Measurements from ENCODE around the gene SLC22A23. TPM values are rescaled to one million over a fixed set of nuclear protein-coding genes. Genes with fewer than 3 reads are reported as not detected.

Gene SLC22A23
- total RNA-seq, 8 experiments from 2014 or later, result 10.5 to 24.1 (median 13.2) TPM

DNA sequence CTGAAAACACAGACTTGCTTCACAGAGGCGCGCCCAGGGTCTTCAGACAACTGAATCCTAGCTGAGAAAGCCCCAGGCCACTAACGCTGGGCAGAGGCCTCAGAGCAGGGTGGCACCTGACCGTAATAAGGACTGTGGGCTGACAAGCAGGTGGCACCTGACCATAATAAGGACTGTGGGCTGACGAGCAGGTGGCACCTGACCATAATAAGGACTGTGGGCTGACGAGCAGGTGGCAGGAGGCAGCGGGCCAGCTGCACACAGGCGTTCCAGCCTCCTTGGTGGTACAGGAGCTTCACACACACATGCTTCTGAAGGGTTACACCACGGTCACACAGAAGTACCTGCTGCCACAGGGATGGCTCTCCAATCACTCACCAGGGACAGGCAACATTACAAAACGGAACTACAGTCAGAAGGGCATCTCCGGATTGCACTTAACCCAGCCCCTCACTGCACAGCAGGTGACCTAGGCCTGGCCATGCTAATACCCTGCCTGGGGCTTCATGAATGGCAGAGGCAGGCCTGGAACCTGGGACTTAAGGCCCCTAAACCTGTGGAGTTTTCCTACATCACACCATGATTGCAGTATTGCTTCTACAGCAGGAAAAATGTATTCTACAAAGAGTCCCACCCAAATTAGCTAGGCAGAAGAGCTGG is 147.3 kb downstream of the SLC22A23 start:
- 20 to 100% (median 78%) methylated on average over 1 to 8 of the region's 11 CpGs; no CpG with 5 or more reads in 3 of the 10 experiments for WGBS, 10 experiments
- H3K27ac ChIP-seq, result no peak overlapping the region
- ATAC-seq (replicated peaks in 6 of 8), result no peak
- in situ Hi-C loops (cut with MboI; ENCODE audit: low pct_unique_long_range_greater_than_20kb in 2 of 9, low sequenced_read_pairs in 9 of 9, unreplicated experiment in 9 of 9), result no loop called here
- H3K4me3 ChIP-seq, result no peak overlapping the region
- H3K4me1 ChIP-seq (replicated peaks in 1 of 2), result peaks cover 0 to 2% of the 10 kb centered on the region in 2 donors

DNA sequence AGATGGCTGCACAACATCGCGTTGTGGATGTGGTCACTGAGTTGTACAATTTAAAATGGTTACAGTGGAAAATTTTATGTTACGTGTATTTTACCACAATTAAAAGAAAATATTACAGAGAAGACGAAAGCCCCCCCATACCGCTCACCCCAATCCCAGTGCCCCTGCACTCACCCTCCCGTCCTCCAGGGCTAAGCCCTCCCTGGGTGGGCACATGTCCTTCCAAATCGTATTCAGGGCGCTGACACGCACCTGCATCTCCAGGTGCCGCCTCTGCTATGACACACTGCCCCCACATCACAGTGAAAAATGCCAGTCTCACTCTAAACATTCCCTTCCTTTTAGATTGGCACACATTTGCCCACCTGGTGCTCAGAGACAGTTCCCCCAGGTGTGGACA is 148.7 kb downstream of the SLC22A23 start:
- WGBS, 10 experiments, result 80 to 100% (median 92%) methylated on average over 1 to 7 of the region's 10 CpGs; no CpG with 5 or more reads in 4 of the 10 experiments
- in situ Hi-C loops (cut with MboI; ENCODE audit: low pct_unique_long_range_greater_than_20kb in 2 of 9, low sequenced_read_pairs in 9 of 9, unreplicated experiment in 9 of 9), result no loop called here
- Histone ChIP-seq H3K4me1 (replicated peaks in 1 of 2) (peaks cover 0 to 2% of the 10 kb centered on the region in 2 donors), H3K4me3 (no peak overlapping the region), H3K27ac (no peak overlapping the region)
- ATAC-seq (replicated peaks in 6 of 8), result no peak

DNA sequence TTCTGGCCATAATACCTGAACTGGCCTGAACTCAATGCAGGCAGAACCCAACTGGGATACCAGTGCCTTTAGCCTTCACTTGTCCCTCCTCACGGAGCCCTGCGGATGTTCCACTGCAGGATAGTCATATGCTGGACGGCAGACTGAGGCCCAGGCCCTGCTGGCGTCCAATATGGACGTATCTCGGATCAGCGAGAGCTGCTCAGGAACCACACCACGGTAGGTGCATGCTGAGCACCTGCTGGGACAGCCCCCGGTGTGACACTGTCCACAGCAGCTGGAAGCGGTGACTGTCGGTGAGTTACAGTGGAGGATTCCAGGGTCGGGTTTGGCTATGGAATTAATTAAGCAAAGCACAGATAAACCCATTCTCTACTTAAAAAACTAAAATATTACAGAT is 149.4 kb downstream of the SLC22A23 start:
- WGBS, 10 experiments, result 88 to 94% (median 92%) methylated on average over 2 to 8 of the region's 12 CpGs; no CpG with 5 or more reads in 4 of the 10 experiments
- Histone ChIP-seq H3K4me3 (no peak overlapping the region), H3K4me1 (replicated peaks in 1 of 2) (no peaks in the 10 kb centered on the region), H3K27ac (no peak overlapping the region)
- no peak for ATAC-seq (replicated peaks in 6 of 8)
- in situ Hi-C loops (cut with MboI; ENCODE audit: low pct_unique_long_range_greater_than_20kb in 2 of 9, low sequenced_read_pairs in 9 of 9, unreplicated experiment in 9 of 9), result no loop called here

DNA sequence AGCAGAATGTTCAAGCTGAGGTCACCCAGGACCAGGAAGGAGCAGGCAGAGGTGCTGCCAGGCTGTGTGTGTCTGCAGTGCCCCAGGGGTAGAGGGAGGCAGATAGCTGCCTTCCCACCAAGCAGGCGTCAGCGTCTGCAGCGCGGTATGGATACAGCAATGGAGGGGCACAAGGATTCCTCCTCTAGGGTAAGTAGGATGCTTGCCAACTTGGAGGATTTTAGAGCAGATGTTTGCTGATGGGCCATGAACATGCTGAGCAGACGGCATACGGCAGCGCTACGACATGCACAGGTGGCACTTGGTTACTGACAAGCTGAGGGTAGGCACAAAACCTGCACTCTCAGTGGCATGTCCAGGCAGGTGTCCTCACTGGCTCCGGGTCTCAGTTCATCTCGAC is 150.0 kb downstream of the SLC22A23 start:
- no peak for ATAC-seq (replicated peaks in 6 of 8)
- in situ Hi-C loops (cut with MboI; ENCODE audit: low pct_unique_long_range_greater_than_20kb in 2 of 9, low sequenced_read_pairs in 9 of 9, unreplicated experiment in 9 of 9), result no loop called here
- 100% methylated on average over 2 to 5 of the region's 10 CpGs; no CpG with 5 or more reads in 8 of the 10 experiments for WGBS, 10 experiments

DNA sequence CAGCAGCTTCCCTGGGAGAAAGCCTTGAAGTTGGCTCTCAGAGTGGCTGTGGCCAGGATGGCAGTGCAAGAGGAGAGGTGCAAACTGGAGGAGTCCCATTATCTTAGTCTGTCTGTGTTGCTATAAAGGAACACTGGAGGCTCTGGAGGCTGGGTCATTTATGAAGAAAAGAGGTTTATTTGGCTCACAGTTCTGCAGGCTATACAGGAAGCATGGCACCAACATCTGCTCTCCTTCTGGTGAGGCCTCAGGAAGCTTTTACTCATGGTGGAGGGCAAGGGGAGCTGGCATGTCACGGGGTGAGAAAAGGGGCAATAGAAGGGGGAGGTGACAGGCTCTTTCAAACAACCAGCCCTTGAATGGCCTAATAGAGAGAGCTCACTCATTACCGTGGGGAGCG is 151.0 kb downstream of the SLC22A23 start:
- no peak overlapping the region for H3K27ac ChIP-seq
- WGBS, 10 experiments, result 100% methylated on average over 1 of the region's 3 CpGs; no CpG with 5 or more reads in 6 of the 10 experiments
- in situ Hi-C loops (cut with MboI; ENCODE audit: low pct_unique_long_range_greater_than_20kb in 2 of 9, low sequenced_read_pairs in 9 of 9, unreplicated experiment in 9 of 9), result no loop called here
- H3K4me3 ChIP-seq, result no peak overlapping the region
- H3K4me1 ChIP-seq (replicated peaks in 1 of 2), result no peaks in the 10 kb centered on the region
- no peak for ATAC-seq (replicated peaks in 6 of 8)

More for the DNA sequence above, 150.0 kb downstream of the SLC22A23 start:
- H3K4me1 ChIP-seq (replicated peaks in 1 of 2), result no peaks in the 10 kb centered on the region
- no peak overlapping the region for H3K4me3 ChIP-seq
- no peak overlapping the region for H3K27ac ChIP-seq

DNA sequence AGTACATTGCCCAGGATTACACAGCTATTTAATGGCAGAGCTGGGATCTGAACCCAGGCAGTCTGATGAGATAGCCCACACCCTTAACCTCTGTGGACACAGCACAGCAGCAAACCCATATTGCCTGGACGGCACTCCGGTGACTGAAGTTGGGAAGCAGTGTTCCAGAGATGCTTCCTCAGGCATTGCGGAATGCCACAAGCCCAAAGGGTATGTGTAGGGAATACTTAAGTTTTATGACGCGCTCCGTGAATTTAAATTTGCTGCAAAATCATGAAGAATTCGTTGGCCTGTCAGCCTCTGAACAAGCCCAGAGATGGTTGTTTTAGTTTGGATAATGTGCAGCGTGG is 151.7 kb downstream of the SLC22A23 start:
- no peak overlapping the region for H3K4me3 ChIP-seq
- no peak for ATAC-seq (replicated peaks in 6 of 8)
- WGBS, 10 experiments, result 20 to 100% (median 89%) methylated on average over 1 to 7 of the region's 8 CpGs; no CpG with 5 or more reads in 1 of the 10 experiments
- H3K27ac ChIP-seq, result no peak overlapping the region
- in situ Hi-C loops (cut with MboI; ENCODE audit: low pct_unique_long_range_greater_than_20kb in 2 of 9, low sequenced_read_pairs in 9 of 9, unreplicated experiment in 9 of 9), result no loop called here
- H3K4me1 ChIP-seq (replicated peaks in 1 of 2), result no peaks in the 10 kb centered on the region

DNA sequence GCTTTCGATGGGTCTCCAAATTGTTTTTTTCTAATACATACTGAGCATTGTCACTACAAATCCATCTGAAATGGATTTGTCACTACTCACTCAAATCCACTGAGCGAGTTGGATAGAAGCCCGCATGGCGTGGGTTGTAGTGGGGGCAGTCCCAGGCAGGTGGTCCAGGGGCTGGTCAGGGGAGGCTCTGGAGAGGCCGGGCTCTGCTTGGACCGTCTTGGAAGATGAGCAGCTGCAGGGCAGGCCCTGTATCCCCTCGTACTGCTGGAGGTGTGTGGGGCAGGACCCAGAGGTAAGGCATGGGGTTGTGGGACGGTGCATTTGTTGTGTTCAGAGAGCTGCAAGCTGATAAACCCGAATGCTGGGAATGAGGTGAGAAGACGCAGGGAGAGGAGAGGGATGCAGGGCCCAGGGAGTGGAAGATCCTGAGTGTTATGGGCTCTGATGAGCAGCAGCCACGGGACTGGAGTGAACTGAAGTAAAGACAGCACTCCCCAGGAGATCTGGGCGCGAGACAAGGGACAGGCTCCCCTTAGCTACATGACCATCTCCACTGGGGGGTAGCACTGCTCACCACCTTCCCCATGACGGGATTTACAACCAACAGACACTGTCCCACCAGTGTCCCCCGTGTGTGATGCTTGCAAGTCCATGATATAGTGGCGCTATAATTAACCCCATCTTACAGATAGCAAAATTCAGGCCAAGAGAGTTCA is 152.2 kb downstream of the SLC22A23 start:
- WGBS, 10 experiments, result 67 to 100% (median 92%) methylated on average over 1 to 9 of the region's 16 CpGs; no CpG with 5 or more reads in 2 of the 10 experiments
- H3K4me1 ChIP-seq (replicated peaks in 1 of 2), result no peaks in the 10 kb centered on the region
- no peak for ATAC-seq (replicated peaks in 6 of 8)
- H3K4me3 ChIP-seq, result no peak overlapping the region
- in situ Hi-C loops (cut with MboI; ENCODE audit: low pct_unique_long_range_greater_than_20kb in 2 of 9, low sequenced_read_pairs in 9 of 9, unreplicated experiment in 9 of 9), result no loop called here
- H3K27ac ChIP-seq, result no peak overlapping the region

DNA sequence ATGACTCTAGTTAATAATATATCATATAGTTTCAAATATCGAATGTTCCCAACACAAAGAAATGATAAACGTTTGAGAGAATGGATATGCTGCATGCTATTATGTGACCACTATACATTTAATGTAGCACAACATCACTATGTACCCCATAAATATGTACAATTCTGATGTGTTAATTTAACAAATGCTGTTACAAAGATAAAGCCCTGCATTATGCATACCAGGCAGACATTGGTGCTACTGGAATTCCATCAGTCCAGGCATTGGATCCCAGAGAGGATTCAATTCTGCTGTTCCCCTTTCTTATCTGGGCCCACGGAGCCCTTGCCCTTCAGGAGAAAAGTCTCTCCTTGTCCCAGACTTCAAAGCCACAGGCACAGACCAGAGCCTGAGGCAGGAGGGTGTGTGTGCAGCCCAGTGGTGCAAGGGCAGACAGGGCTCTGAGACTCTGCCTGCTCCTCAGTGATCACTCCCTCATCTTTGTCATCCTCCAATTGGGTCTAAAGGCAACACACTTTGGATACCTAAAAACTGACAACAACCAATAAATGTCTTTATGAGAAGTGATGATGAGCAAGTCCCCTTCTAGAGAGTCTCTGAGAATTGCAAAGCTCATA is 152.9 kb downstream of the SLC22A23 start:
- no peak overlapping the region for H3K4me3 ChIP-seq
- WGBS, 10 experiments, result 4 to 100% (median 94%) methylated on average over 1 to 3 of the region's 3 CpGs
- in situ Hi-C loops (cut with MboI; ENCODE audit: low pct_unique_long_range_greater_than_20kb in 2 of 9, low sequenced_read_pairs in 9 of 9, unreplicated experiment in 9 of 9), result no loop called here
- no peaks in the 10 kb centered on the region for H3K4me1 ChIP-seq (replicated peaks in 1 of 2)
- no peak overlapping the region for H3K27ac ChIP-seq
- peak in 3 of 8 experiments; percentile 60 to 98 (median 62) for ATAC-seq (replicated peaks in 6 of 8)

DNA sequence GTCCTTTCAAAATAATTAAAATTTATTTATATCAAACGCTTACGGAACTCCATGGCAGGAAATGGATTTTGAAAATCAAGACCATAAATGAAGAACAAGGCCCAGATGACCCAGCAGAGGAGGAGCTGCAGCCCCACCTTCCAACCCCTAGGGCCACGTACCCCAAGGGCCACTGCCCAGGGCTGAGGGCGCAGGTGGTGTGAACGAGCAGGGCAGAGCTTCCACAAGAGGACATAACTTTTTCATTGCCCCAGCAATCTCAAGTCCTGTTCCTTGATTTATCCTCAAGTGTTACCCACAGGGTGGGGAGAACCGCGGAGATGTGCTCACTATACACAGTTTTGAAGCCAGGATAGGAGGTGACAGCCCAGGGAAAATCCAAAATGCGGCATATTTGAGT is 155.3 kb downstream of the SLC22A23 start:
- Histone ChIP-seq H3K4me1 (replicated peaks in 1 of 2) (no peaks in the 10 kb centered on the region), H3K27ac (no peak overlapping the region), H3K4me3 (no peak overlapping the region)
- ATAC-seq (replicated peaks in 6 of 8), result no peak
- in situ Hi-C loops (cut with MboI; ENCODE audit: low pct_unique_long_range_greater_than_20kb in 2 of 9, low sequenced_read_pairs in 9 of 9, unreplicated experiment in 9 of 9), result no loop called here
- 88 to 100% (median 96%) methylated on average over 3 to 8 of the region's 8 CpGs; no CpG with 5 or more reads in 1 of the 10 experiments for WGBS, 10 experiments

DNA sequence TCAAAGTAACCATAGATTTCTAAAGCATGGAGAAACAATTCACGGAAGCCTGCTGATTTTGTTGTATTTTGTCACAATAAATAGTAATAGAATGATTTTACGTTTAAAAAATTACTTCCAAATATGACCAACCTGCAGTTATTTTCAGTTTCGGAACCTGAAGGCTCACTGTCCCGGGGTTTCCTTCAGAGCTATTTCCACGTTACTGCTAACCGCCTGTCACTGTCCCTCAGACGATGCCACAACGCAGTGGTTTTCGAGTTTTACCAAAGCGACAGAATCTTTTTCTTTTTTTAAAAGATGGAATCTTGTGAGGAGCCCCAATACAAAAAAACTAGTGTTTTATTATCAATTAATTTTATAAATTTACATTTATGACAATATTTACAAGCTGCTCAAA is 157.6 kb downstream of the SLC22A23 start:
- no peak for ATAC-seq (replicated peaks in 6 of 8)
- in situ Hi-C loops (cut with MboI; ENCODE audit: low pct_unique_long_range_greater_than_20kb in 2 of 9, low sequenced_read_pairs in 9 of 9, unreplicated experiment in 9 of 9), result loop anchor here in 4 of 9 experiments (25.0 kb wide), 4 partner anchors 163 to 713 kb away; partner anchors contain the start of gene SLC22A23 (in 3 of the 4)
- WGBS, 10 experiments, result 50 to 97% (median 93%) methylated on average over 1 to 10 of the region's 10 CpGs; no CpG with 5 or more reads in 1 of the 10 experiments
- Histone ChIP-seq H3K4me1 (replicated peaks in 1 of 2) (peaks cover 0 to 12% of the 10 kb centered on the region in 2 donors), H3K27ac (no peak overlapping the region), H3K4me3 (no peak overlapping the region)

DNA sequence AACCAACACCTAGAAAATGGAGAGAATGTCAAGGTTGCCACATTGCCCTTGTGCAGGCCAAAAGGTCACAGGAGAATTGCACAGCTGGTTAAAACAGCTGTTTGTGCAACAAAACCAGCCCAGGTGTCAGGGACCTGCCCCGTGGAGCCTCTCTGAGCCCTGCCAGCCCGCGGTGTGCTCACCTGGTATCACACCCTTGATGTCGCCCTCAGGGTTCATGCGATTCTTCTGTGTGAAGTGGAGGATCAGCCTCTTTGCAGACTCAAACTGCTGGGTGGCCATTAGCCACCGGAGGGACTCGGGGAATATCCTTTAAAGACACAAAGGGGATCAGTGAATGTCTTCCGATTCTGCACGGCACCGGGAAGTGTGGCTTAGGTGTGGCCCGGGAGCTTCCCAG is 158.9 kb downstream of the SLC22A23 start:
- Histone ChIP-seq H3K27ac (no peak overlapping the region), H3K4me1 (replicated peaks in 1 of 2) (peaks cover 0 to 12% of the 10 kb centered on the region in 2 donors), H3K4me3 (no peak overlapping the region)
- WGBS, 10 experiments, result 70 to 100% (median 89%) methylated on average over 1 to 8 of the region's 11 CpGs; no CpG with 5 or more reads in 3 of the 10 experiments
- ATAC-seq (replicated peaks in 6 of 8), result no peak
- in situ Hi-C loops (cut with MboI; ENCODE audit: low pct_unique_long_range_greater_than_20kb in 2 of 9, low sequenced_read_pairs in 9 of 9, unreplicated experiment in 9 of 9), result loop anchor here in 4 of 9 experiments (25.0 kb wide), 4 partner anchors 164 to 714 kb away; partner anchors contain the start of gene SLC22A23 (in 3 of the 4)

DNA sequence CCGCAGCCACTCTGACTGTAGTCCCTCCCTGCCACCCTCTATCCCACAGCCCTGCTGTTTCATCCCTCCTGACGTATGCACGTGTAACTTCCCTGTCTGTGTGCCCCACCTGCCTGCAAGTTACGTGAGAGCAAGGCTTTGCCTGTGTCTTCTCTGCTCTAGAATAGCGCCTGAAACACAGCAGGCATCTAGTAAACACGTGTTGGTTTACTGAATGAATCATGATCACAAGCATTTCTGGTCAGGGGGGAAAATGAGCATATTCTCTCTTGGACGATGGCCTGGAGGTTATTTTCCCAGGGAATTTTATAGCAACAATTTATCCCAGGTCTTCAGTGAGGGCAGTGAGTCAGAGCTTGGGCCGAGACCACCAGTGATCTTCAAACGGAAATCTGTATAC is 159.8 kb downstream of the SLC22A23 start:
- 39 to 89% (median 70%) methylated on average over 1 to 7 of the region's 9 CpGs; no CpG with 5 or more reads in 1 of the 10 experiments for WGBS, 10 experiments
- Histone ChIP-seq H3K4me3 (no peak overlapping the region), H3K27ac (no peak overlapping the region), H3K4me1 (replicated peaks in 1 of 2) (peaks cover 0 to 12% of the 10 kb centered on the region in 2 donors)
- peak in 3 of 8 experiments; percentile 41 to 59 (median 53) for ATAC-seq (replicated peaks in 6 of 8)
- in situ Hi-C loops (cut with MboI; ENCODE audit: low pct_unique_long_range_greater_than_20kb in 2 of 9, low sequenced_read_pairs in 9 of 9, unreplicated experiment in 9 of 9), result loop anchor here in 4 of 9 experiments (25.0 kb wide), 4 partner anchors 165 to 715 kb away; partner anchors contain the start of gene SLC22A23 (in 3 of the 4)

DNA sequence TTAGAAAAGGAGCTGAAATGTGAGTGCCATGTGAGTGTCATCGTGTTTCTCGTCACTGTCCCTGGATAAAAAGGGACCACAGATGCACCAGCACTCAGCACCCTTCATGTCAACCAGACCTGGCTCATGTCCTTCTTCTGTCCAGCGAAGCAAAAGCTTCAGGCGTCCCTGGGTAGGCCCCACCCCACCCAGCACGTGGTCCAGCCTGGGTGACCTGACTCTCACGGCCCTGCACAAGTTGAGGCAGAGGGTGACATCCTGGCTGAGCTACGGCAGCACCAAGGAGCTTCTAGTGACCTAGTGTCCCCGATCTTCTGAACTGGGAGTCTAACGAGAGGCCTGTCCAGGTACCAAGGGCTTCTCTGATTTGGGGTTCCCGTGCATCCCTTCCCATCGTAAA is 160.3 kb downstream of the SLC22A23 start:
- Histone ChIP-seq H3K4me1 (replicated peaks in 1 of 2) (peaks cover 0 to 12% of the 10 kb centered on the region in 2 donors), H3K4me3 (no peak overlapping the region), H3K27ac (no peak overlapping the region)
- in situ Hi-C loops (cut with MboI; ENCODE audit: low pct_unique_long_range_greater_than_20kb in 2 of 9, low sequenced_read_pairs in 9 of 9, unreplicated experiment in 9 of 9), result loop anchor here in 4 of 9 experiments (25.0 kb wide), 4 partner anchors 166 to 716 kb away; partner anchors contain the start of gene SLC22A23 (in 3 of the 4)
- WGBS, 10 experiments, result 80 to 100% (median 93%) methylated on average over 1 to 10 of the region's 11 CpGs; no CpG with 5 or more reads in 2 of the 10 experiments
- ATAC-seq (replicated peaks in 6 of 8), result no peak
